Gastrocnemius medialis (tissue), 4 donors: ENCODE results near the gene HOOK1.

ENCODE experiments used
- CTCF ChIP-seq, 5 experiments: fragments of 450-650 bp in 3 of 5; fragments of 200-600 bp in 2 of 5; sonication (generic) in 2 of 5; IDR thresholded peaks in 4 of 5; conservative IDR thresholded peaks in 1 of 5; 1 replicate in 4 of 5; 2 replicates in 1 of 5; pipeline ENCODE4 v1.5.1; 2016 to 2019; ENCODE audit warnings: antibody characterized with exemption in 5 of 5, mild to moderate bottlenecking in 3 of 5, moderate library complexity in 3 of 5
- POLR2A ChIP-seq, 2 donors: fragments of 450-650 bp; IDR thresholded peaks; one replicate each; pipeline ENCODE4 v1.6.1; 2017; ENCODE audit warnings: antibody characterized with exemption in 2 of 2, mild to moderate bottlenecking in 2 of 2, moderate library complexity in 2 of 2

DNA sequence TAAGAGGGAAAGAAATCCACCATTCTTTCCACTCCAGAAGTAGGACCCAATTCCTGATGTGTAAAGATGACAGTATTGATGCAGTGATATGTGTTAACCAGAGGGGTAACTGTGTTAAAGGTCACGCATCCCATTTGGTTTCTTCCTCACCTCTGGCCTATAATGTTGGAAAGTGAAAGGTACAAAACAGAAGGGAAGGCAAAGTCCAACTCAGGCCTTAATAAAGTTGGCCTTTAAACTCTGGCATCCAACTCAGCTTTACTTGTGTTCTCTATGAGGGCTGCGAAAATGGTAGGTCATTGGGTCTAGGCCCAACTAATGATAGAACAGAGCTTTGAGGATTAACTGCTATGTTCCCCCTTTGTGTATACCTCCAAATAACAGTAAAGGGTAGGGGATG lies 93.9 kb downstream of the HOOK1 start:
- no peak for TF ChIP-seq POLR2A (IDR thresholded peaks at IDR 0.05)
- TF ChIP-seq CTCF (IDR thresholded peaks at IDR 0.05 in 4 of 5, conservative IDR thresholded peaks at IDR 0.05 in 1 of 5), result no peak
